HG02798 (cell line): ENCODE measurements around the gene TM4SF4.
A peak's percentile ranks its signal among the peaks of the same experiment; 100 is the strongest.

Experiments used
- ATAC-seq: cut with Tn5 transposase; IDR thresholded peaks from one replicate; pipeline ENCODE4 v1.9.1; 2021; ENCODE audit warnings: mild to moderate bottlenecking; ENCODE audit not compliant: unreplicated experiment, poor library complexity

Gene TM4SF4

DNA sequence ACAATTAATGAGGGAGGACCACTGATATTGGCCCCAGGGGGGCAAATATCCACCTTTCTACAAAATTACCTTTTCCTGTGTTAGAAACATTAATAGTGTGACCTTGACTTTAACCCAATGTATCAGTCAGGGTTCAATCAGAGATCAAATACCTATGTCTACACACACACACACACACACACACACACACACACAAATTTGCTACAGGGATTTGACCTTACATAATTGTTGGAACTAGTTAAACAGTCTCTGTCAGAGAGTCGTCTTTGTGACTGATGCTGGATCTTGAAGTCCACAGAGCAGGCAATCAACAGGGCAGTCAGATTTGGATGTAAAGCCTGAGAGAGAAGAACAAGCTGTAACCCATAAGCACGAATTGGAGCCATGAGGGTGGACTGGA, 32.5 kb downstream of the TM4SF4 start:
- ATAC-seq, result no peak

DNA sequence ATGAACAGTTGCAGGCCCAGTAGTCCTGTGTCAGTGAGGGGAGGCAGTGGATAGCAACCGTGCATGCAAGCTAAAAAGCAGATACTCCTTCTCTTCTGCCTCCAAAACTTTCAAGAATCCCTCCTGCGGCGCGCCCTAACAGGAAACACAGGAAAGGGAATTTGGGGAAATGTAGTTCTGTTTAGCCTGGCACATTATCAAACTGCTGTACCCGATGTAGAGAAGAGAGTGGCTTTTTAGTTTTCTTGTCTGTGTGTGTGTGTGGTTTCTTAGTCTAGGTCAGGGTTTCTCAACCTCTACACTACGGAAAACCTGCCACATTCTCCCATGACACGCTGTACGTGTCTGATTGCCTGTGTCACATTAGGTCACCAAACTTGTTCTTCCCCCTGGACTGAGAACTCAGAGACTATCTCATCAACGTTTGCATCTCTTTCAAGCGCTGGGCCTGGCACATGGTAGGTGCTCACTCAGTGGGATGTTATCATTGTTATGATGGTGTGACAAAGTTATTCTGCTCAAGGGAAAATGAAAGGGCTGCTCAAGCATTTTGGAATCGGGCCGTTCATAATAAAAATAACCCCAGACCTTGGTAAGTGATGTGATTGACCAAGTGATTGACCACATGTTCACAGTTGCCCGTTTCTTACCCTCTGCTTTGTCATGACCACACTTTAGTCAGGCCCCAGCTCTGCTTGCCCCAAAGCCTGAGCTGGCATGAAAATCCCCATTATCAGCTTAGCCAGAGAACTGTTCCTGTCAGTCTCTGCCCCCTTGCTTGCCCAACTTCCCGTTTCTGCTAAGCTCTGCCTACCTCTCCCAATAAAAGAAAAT, 33.2 kb downstream of the TM4SF4 start:
- no peak for ATAC-seq

DNA sequence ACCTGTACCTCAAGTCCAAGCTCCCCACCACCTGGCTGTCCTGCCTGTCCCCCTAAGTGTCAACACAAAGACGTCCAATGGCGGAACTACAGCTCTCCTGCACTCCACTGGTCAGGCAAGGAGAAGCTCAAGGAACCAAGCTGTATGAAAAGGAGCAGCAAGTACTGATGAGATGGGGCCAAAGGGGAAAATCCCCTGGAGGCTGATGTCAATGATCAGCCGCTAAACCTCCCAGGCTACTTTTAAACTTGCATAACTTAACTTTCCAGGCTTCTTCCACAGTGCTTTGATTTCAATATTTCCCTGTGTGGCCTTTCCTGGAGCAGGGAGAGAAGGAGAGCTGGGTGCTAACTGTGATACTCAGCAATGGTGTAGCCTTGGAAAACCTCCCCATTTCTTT, 35.0 kb downstream of the TM4SF4 start:
- no peak for ATAC-seq

DNA sequence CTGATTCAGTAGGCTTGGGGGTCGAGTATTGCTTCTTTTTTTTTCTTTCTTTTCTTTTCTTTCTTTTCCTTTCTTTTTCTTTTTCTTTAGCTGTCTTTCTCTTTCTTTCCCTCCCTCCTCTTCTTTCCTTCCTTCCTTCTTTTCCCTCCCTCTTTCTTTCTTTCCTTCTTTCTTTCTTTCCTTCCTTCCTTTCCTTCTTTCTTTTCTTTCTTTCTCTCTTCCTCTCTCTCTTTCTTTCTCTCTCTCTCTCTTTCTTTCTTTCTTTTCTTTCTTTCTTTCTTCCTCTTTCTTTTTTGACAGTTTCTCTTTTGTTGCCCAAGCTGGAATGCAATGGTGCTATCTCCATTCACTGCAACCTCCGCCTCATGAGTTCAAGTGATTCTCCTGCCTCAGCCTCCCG, 36.0 kb downstream of the TM4SF4 start:
- no peak for ATAC-seq

DNA sequence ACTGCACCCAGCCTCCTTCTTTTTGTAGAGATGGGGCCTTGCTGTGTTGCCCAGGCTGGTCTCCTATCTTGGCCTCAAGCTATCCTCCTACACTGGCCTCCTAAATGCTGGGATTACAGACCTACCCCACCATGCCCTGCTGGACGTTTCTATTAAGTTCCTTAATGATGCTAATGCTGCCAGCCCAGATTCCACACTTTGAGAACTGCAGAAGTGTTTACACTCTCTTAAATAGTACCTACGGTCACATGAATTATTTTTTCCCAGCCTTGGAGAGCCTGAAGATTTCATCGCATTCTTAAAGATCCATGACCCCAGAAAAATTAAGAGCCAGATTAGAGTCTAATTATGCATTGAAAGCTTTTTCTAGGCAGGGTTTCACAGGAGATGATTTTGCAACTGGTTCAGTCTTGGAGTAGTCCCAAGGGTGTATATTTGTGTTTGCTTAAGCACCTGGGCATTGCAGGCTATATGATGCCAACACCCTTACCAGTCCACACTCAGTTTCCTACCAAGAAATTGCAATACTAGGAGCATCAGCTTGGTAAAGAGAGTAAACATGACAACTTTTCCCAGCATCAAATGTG, 36.6 kb downstream of the TM4SF4 start:
- ATAC-seq, result no peak

DNA sequence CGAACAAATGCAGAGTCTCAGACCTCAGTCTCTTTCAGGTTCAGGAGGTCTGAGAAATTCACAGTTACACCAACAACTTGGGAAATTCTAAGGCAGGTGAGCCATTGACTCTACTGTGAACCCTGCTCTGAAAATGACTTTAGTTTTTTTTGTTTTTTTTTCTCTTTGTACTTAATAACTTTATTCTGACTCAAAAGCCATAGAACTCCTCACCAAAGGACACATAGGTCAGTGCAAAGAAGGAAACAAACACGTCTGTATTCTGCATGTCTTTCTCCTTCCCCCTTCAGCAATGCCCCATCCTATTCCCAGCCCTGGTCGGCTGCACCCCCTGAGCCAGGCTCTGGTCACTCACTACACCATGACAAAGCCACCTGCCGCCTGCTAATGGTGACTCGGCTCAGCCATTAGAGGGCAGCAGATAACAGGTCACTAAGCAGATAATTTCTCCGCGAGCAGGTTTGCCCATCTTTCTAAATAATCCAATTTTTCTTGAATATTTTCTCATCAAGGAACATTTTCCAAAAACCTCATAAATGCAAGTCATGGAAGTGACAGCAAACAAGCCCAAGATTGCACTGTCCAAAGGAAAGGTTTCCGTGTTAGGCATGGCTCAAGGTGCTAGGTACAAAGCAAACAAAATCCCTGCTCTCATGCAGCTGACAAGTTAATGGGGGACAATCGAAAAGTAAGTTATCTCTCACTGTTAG, 37.7 kb downstream of the TM4SF4 start:
- ATAC-seq, result peak; percentile 84

DNA sequence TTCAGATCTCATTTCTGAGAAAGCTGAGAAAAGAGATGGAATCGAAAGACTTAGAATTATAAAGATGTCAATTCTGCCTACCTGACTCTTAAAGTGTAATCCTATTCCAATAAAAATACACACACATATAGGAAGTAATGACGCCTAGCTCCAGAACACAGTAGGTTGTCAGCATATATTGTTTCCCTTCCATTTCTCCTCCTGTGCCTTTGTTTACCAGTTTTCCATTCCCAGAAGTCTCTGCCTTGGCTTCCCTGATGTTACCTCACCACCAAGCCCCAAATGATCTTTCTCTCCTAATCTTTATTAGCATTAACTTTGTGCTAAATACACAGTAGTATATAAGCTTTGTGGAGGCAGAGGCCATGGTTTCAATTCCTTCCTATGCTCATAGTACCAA, 40.0 kb downstream of the TM4SF4 start:
- no peak for ATAC-seq

DNA sequence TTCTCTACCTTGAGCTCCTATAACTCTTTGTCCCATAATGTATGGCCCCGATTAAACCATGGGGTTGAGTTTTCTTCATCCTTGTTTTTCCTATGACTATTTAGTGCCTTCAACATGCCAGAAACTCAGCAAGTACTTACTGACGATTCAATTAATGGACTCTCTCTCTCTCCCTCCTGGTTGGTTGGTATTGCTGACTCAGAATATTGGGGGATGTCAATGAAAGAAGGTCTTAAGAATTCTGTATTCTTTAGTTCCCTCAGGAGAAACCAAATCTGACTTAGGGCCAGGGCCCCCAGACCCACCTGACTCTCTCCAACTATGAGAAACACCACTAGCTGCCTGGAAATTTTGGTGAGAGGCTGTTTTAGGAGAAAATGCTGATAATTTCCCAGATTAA, 40.8 kb downstream of the TM4SF4 start:
- no peak for ATAC-seq

DNA sequence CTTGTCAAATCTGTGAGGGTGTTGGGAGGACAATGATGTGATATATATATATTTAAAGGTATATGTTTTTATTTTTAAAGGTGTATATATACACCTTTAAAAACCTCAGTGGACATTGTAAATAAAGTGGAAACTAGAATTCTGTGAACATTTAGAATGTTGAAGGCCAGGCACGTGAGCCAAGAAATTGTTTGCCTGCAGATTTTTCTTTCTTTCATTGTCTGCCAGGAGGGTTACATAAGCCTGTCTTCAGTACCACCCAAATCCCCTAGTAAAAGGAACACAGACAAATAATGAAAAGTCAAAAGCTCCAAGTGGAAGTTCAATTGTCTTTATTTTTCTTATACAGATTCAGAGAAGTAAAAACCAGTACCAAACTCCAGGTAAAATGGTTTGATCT, 42.4 kb downstream of the TM4SF4 start:
- no peak for ATAC-seq

DNA sequence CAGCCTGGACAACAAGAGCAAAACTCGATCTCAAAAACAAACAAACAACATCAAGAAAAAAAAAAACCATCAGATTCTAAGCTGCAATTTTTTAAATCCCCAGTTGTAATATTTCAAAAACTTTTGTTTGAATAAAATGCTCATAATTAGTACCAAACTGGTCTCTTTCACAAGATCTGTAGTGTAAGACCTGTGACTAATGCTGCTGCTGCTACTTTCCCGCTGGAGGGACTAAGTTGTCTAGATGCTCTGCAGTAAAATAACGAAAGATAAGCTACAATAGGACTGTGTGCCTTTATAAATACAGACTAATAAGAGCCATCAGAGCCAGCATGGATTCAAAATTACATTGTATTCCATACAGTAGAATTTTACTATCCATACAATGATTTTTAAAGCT, 45.4 kb downstream of the TM4SF4 start:
- no peak for ATAC-seq

DNA sequence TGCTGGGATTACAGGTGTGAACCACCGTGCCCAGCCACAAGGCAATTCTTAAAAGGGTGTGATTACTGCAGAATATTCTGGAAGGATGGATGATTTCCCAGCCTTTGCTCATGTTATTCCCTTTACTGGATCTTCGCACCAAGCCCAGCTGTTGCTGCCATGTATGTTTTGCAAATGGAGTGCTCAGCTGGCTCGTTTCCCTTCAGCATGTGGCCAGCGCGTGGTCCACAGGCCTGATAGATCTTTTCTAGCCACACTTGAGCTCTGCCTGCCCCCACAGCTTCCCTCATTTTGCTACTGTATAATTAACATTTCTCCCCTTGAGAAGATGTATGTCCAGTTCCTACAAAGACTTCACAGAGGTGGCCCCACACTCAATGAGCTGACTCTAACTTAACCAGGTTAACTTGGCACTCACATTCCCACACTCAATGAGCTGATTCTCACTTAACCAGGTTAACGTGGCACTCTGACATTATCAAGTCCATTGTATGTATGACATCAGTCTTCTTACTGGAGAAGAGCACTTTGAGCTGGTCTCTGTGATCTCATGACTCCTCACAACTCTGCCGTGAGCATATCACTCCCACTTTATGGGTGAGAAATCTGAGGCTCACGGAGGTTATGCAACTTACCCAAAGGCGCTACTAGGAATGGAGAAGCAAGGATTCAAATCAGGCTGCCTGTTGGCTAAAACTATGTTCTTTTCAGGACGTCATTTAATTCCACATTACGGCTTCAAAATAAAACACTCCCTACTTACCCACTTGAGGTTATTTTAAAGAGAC, 49.2 kb downstream of the TM4SF4 start:
- no peak for ATAC-seq

DNA sequence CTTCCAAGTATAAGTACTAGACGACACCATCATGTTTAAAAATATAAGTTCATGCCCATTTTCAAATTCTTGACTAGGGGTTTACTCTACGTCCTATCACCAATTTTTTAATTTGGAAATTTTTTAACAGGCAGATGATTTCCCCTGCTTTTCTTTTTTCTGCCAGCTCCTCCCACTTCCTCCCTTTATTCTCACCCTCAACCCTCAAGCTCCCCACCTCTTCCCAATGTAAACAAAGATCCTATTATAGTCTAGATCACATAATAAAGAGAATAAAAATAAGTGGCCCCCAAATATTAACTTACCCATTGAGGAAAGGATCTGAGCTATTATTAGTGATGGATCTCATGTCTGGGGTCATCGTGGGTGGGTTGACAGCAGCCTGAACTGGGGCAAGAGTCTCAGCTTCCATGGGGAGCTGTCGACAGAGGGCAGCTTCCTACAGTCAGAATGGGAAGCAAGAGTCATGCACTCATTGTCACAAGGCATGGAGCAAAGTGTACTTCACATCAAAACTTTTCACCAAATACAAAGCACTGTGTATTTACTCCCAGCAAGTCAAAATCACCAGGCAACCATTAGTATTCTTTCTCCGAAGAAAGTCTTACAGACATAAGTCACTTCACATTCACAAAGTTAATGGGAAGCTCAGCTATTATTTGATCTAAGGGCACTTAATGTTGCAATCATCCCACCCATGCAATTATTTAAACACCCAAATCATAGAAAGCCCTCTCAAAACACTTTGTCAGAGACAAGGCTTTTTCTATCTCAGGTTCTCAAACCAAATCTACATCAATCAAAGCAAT, 53.2 kb downstream of the TM4SF4 start:
- ATAC-seq, result no peak

DNA sequence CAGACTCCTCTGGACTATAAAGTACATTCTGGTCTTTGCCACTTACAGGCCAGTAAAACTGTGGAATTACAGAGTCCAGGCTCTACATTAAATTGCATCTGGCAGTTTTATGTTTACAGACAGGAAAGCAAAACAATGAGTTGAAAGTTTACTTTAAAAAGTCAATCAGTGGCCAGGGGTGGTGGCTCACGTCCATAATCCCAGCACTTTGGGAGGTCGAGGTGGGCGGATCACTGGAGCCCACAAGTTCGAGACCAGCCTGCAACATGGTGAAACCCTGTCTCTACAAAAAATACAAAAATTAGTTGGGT, 53.8 kb downstream of the TM4SF4 start:
- no peak for ATAC-seq

DNA sequence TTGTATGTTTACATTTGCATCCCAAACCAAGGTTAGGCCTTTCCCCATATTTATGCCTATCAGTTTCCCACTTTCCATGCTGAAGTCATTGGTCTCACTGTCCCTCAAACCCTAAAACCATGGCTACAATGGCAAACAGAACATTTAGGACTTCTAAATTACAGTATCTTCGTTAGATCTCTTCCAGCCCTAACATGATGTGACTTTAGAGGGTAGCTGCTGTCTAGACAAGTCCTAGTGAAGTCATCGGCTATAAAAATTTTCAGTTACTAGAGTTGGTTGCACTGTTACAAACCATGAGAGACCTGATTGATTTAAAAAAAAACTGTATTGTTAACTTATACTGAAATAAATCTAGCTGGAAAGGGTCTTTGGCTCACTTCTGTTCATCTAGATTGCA, 54.6 kb downstream of the TM4SF4 start:
- no peak for ATAC-seq

DNA sequence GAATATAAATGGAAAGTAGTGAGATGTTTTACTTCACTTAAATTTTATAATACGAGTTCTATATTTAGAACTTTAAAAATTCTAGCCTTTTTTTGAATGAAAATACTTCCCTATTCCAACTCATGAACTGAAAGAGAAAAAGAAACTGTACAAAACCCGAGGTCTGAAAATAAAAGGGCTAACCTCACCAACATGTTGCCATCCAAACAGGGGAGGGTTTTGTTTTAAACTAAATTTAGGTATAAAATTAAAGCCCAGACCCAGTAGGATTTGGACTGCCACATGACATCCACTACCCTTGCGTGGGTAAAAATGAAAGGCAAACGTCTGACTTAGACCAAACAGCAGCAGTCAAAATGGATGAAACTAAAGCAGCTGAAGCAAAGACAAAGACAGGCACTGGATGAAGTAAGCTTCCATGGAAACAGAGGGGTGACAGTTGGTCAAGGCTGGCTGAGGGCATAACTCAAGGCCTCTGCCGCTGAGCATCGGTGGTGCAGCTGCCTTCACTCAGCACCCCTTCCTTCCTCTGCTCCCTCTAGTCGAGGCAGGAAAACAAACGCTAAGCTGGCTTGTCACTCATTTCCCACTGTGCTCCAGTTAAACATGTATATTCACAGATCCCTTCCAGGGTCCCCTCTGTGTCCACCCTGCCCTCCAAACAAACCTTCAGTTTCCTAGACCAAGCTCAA, 58.1 kb downstream of the TM4SF4 start:
- ATAC-seq, result peak; percentile 43

DNA sequence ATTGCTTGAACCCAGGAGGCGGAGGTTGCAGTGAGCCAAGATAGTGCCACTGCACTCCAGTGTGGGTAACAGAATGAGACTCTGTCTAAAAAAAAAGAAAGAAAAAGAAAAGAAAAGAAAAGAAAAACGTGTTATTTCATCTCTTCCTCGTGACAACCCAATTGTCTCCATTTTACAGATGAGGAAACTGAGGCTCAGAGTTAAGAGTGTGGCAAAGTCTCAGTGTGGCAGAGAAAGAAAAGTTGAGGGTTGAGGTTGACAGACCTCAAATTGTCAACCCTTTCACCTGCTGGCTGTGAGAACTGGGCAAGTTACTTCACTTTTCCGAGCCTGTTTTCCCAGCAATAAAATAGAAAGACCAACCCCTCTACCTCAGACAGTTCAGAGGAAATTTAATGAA, 59.6 kb downstream of the TM4SF4 start:
- ATAC-seq, result no peak

DNA sequence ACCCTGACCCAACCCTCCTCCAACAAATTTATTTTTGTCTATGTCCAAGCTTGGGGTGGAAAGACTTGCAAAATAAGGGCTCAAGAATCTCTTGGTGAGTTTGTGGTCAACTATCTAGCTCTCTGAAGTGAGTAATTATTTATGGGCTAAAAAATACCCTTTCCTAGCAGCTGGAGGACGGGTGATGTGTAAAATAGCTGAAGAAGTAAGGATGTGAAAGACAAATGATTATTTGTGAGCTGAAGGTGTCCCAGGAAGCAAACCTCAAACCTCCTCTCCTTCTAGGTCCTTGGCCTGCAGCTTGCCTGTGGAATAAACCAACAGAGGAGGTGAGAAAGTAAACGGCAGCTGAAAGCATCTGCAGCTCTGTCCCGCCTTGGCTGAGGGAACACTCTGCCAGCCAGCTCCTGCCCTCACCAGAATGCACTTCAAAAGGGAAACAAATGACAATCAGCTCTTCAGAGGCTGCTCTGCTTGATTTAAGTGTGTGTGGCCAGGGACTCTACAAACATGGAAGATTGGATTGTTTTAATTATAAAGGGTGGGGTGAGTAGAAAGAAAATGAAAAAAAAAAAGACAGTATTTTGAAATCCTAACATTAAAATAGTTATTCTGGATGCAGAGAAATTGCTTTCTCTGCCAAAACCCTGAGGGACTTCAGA, 60.3 kb downstream of the TM4SF4 start:
- no peak for ATAC-seq

DNA sequence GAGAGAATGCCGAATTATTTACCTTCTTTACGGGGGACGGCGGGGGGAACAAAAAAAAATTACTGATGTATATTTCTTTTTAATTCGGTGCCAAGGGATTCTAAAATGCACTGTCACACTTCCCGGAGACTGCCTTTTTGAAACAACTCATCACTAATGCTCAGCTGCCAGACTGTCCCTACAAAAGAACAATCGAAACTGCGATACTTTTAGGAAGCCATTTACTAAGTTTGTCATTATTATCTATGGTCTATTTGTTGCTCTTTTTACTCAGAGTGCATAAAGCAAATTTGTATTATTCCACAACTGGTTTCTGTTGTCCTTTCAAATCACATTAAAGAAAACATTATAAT, 60.8 kb downstream of the TM4SF4 start:
- ATAC-seq, result no peak

DNA sequence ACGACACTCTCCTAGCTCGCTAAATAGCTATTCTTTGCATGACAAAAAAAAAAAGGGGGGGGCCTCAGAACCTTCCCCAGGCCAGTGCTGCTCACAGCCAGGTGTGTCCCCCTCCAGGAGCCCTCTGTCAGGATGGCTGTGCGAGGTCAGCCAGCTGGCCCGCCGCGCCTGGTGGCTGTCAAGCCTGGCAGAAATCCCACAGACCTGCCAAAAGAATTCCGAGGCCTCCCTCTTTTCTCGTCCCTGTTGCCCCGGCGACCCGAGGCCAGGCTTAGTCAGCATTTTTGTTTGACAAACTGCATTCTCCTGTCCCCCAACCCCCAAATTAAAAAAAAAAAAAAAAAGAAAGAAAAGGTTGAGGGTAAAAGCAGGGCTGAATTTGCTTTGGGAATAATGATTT, 61.9 kb downstream of the TM4SF4 start:
- ATAC-seq, result no peak
